ENCODE results near the gene CARD14. TPM values are rescaled to one million over a fixed set of nuclear protein-coding genes. Genes with fewer than 3 reads are reported as not detected.

CARD14 gene
- total and polyA plus RNA-seq, 2 of the 13 experiments (the other 11 are each of a cell fraction or from before 2014, with no cell fraction given), result 0.11 TPM; not detected in 1

DNA sequence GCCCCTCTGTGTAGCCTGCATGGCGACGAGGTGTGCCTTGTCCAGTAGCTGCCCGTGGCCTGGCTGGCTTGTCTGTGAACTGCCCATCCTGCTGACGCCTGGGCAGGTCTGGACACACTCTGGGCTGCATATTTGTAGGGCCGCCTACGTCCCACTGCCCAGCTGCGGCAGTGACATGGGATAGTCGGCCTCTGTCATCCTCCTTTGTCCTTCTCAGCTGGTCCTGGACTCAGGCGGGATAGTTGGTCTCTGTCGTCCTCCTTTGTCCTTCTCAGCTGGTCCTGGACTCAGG lies 14.5 kb downstream of the CARD14 start (continued):
- TF ChIP-seq ARID4A (CRISPR knock-in tag; IDR thresholded peaks at IDR 0.05; ENCODE audit: borderline replicate concordance) (no peak), HOXD1 (CRISPR knock-in tag; IDR thresholded peaks at IDR 0.05) (no peak), ZNF274 (CRISPR knock-in tag; IDR thresholded peaks at IDR 0.05) (no peak), ZNF75D (CRISPR knock-in tag; IDR thresholded peaks at IDR 0.05; ENCODE audit: borderline replicate concordance) (no peak)

- ATAC-seq (no peak), FAIRE-seq (no peak), DNase-seq (ENCODE audit: low spot score) (no peak)
- TF ChIP-seq, protein P1, sequence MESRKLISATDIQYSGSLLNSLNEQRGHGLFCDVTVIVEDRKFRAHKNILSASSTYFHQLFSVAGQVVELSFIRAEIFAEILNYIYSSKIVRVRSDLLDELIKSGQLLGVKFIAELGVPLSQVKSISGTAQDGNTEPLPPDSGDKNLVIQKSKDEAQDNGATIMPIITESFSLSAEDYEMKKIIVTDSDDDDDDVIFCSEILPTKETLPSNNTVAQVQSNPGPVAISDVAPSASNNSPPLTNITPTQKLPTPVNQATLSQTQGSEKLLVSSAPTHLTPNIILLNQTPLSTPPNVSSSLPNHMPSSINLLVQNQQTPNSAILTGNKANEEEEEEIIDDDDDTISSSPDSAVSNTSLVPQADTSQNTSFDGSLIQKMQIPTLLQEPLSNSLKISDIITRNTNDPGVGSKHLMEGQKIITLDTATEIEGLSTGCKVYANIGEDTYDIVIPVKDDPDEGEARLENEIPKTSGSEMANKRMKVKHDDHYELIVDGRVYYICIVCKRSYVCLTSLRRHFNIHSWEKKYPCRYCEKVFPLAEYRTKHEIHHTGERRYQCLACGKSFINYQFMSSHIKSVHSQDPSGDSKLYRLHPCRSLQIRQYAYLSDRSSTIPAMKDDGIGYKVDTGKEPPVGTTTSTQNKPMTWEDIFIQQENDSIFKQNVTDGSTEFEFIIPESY (CRISPR knock-in tag; IDR thresholded peaks at IDR 0.05), result peak; percentile 42; the same call in 1 of the 2 replicates
- TF ChIP-seq TAF1 (CRISPR knock-in tag; IDR thresholded peaks at IDR 0.05), result no peak
- no TSS peak for BruUV-seq (replicated peaks)
- H3K4me1 ChIP-seq (ENCODE audit: insufficient read depth, low read length), result peaks cover 15% of the 10 kb centered on the region
- CTCF ChIA-PET (ENCODE audit: low intra/inter-chr PET ratio, low total read pairs), result no interaction called here
- H2AFZ ChIP-seq (ENCODE audit: low read length), result no peak overlapping the region
- no peak overlapping the region for H3K4me2 ChIP-seq (ENCODE audit: low read depth, low read length)
- no peaks in the 10 kb centered on the region for H4K20me1 ChIP-seq (ENCODE audit: insufficient read depth, low read length)
- no peak overlapping the region for H3K27ac ChIP-seq (ENCODE audit: extremely low read length, insufficient read depth, low read length)
- H3K9ac ChIP-seq (ENCODE audit: insufficient read depth, low read depth, low read length), result no peak overlapping the region
- no peaks in the 10 kb centered on the region for H3K36me3 ChIP-seq (replicated peaks in 1 of 2; ENCODE audit: control insufficient read depth in 1 of 2, insufficient read depth in 2 of 2, low read length in 2 of 2)
- intact Hi-C loops (cut with micrococcal nuclease; ENCODE audit: unreplicated experiment), result no loop called here
- POLR2A ChIA-PET, result no interaction called here
- H3K4me3 ChIP-seq (replicated peaks in 1 of 3; ENCODE audit: insufficient read depth in 1 of 3, low read depth in 2 of 3, low read length in 3 of 3), result no peak overlapping the region
- 37% methylated on average over 9 of the region's 9 CpGs for WGBS (ENCODE audit: low lambda C conversion rate)
- in situ Hi-C loops (cut with HindIII; ENCODE audit: extremely low pct_ligation_motif_present, low pct_unique_long_range_greater_than_20kb), result no loop called here
- no peaks in the 10 kb centered on the region for H3K9me3 ChIP-seq (ENCODE audit: low read length)
- no peaks in the 10 kb centered on the region for H3K79me2 ChIP-seq (ENCODE audit: insufficient read depth, low read length)
- H3K27me3 ChIP-seq (ENCODE audit: control insufficient read depth in 1 of 2, insufficient read depth in 2 of 2, low read length in 2 of 2), result peaks cover 20 to 96% of the 10 kb centered on the region in 2 experiments
Observed at GRCh38 chr17:80185968-80186367, 16.1 kb downstream of the CARD14 start.
